ENCODE data around the gene EGFL7.

DNA sequence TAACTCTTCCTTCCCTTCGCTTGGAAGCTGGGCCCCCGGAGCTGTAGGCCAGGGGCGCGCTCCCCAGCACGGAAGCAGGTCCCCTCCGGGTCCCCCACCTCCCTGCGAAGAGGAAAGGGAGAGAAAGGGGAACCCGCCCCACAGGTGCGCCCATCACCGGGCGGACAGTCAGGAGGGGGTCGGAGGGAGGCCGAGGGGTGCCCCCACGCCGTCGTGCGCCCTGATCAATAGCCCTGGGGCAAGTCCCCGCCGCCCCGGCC is 23.7 kb downstream of the EGFL7 start:
- TF ChIP-seq EP300 (IDR thresholded peaks at IDR 0.05) (no peak), CTCF (IDR thresholded peaks at IDR 0.05) (no peak)

All from ovary (tissue), 3 donors.